ENCODE results near the gene ATCAY.

ATCAY gene

DNA sequence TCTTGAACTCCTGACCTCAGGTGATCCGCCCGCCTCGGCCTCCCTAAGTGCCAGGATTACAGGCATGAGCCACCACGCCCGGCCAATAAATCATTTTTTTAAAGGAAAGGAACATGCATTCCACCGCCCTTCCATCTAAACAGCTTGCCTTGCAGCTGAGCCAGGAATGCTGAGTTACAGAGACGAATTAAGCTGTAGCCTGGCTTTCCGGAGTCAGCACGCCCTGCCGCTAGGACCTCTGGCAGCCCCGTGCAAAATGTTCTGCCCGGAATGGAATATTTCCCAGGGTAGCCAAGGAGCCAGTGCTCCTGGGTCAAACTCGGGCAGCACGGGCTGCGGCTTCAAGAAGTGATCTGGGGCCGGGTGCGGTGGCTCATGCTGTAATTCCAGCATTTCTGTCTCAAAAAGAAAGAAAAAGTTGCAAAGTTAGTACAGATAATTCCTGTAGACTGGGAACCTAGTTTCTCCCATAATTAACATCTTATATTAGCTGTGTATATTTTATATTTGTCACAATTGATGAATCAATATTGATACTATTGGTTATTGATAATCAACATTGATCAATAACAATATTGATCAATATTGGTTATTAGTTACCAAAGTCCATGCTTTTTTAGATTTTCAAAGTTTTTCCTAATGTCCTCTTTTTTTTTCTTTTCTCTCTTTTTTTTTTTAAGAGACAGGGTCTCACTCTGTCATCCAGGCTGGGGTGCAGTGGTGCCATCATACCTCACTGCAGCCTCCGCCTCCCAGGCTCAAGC lies 19.2 kb downstream of the ATCAY start:
- DNase-seq, result no peak
- in situ Hi-C loops (cut with HindIII; ENCODE audit: low pct_ligation_motif_present, low sequenced_read_pairs), result no loop called here
- no peak overlapping the region for H3K27ac ChIP-seq
- no peaks in the 10 kb centered on the region for H3K27me3 ChIP-seq (replicated peaks)
- TF ChIP-seq, protein P1, sequence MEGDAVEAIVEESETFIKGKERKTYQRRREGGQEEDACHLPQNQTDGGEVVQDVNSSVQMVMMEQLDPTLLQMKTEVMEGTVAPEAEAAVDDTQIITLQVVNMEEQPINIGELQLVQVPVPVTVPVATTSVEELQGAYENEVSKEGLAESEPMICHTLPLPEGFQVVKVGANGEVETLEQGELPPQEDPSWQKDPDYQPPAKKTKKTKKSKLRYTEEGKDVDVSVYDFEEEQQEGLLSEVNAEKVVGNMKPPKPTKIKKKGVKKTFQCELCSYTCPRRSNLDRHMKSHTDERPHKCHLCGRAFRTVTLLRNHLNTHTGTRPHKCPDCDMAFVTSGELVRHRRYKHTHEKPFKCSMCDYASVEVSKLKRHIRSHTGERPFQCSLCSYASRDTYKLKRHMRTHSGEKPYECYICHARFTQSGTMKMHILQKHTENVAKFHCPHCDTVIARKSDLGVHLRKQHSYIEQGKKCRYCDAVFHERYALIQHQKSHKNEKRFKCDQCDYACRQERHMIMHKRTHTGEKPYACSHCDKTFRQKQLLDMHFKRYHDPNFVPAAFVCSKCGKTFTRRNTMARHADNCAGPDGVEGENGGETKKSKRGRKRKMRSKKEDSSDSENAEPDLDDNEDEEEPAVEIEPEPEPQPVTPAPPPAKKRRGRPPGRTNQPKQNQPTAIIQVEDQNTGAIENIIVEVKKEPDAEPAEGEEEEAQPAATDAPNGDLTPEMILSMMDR (IDR thresholded peaks at IDR 0.05; ENCODE audit: low read depth, low read length, missing control alignments), result no peak
- no peak overlapping the region for H3K4me3 ChIP-seq (ENCODE audit: low read depth, low read length)
- H3K36me3 ChIP-seq (replicated peaks), result no peaks in the 10 kb centered on the region

DNA sequence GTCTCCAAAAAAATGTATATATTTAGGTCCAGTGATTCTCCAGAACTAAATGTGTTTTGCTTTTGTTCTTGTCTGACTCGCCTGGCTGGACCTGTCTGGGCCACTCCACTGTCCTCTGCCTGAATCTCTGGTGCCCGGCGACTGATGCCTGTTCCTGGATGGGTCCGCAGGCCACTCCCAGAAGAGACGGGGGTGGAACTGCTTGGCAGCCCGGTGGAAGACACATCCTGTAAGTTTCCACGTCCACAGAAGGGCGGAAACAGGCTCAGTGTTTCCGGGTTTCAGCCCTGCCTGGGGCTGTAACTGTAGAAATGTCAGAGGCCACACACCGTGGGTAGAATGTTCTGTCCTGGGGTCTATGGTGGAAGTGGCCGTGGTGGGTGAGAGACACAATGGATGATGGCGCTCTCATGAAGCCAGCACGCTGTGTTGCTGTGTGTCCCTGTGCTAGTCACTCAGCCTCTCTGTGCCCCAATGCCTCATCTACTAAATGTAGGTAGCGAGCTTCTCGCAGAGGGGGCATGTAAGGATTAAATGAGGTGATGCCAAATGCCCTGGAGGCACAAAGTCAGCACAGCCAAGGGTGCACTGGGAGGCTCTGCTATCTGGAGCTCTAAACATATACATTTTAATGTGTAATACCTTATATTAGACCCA lies 22.0 kb downstream of the ATCAY start:
- TF ChIP-seq, protein P1 (IDR thresholded peaks at IDR 0.05; ENCODE audit: low read depth, low read length, missing control alignments), result no peak
- Histone ChIP-seq H3K27me3 (replicated peaks) (no peaks in the 10 kb centered on the region), H3K36me3 (replicated peaks) (no peaks in the 10 kb centered on the region), H3K4me3 (ENCODE audit: low read depth, low read length) (no peak overlapping the region), H3K27ac (no peak overlapping the region)
- DNase-seq, result no peak
- in situ Hi-C loops (cut with HindIII; ENCODE audit: low pct_ligation_motif_present, low sequenced_read_pairs), result no loop called here

DNA sequence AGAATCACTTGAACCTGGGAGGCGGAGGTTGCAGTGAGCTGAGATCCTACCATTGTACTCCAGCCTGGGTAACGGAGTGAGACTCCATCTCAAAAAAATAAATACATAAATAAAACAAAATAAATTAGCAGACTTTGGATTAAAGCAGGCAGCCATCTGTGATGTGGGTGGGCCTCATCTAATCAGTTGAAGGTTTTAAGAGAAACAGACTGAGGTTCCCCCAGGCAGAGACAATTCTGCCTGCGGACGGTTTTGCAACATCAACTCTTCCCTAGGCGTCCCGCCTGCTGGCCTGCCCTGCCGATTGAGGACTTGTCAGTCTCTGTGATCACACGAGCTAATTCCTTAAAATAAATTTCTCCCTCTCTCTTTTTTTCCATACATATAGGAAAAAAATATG lies 23.7 kb downstream of the ATCAY start:
- no peak overlapping the region for H3K4me3 ChIP-seq (ENCODE audit: low read depth, low read length)
- H3K36me3 ChIP-seq (replicated peaks), result no peaks in the 10 kb centered on the region
- TF ChIP-seq, protein P1 (IDR thresholded peaks at IDR 0.05; ENCODE audit: low read depth, low read length, missing control alignments), result no peak
- H3K27ac ChIP-seq, result no peak overlapping the region
- no peak for DNase-seq
- H3K27me3 ChIP-seq (replicated peaks), result no peaks in the 10 kb centered on the region
- in situ Hi-C loops (cut with HindIII; ENCODE audit: low pct_ligation_motif_present, low sequenced_read_pairs), result no loop called here

DNA sequence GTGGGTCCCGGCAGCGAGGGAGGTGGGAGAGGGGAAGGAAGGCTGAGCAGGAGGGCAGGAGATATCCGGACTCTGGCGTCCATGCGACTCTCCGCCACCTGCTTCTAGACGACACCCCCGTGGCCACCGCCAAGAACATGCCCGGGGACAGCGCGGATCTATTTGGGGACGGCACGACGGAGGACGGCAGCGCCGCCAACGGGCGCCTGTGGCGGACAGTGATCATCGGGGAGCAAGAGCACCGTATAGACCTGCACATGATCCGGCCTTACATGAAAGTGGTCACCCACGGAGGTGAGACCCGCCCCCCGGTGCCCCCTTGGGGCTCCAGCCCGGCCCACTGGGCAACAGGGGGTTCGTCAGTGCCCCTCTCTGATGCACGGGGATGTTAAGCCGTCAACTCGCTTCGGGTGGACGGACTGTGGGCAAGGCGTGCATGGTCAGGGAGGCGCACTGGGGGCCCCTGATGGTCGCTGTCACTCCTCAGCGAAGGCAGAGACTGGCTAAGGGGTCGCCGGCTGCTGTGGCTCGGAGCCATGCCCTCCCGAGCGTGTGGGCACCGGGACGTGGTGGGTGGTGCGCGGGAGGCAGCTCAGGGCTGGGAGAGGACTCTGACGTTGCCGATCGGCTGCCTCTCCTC lies 27.3 kb downstream of the ATCAY start:
- Histone ChIP-seq H3K27me3 (replicated peaks) (no peaks in the 10 kb centered on the region), H3K36me3 (replicated peaks) (no peaks in the 10 kb centered on the region), H3K4me3 (ENCODE audit: low read depth, low read length) (no peak overlapping the region), H3K27ac (no peak overlapping the region)
- TF ChIP-seq, protein P1 (IDR thresholded peaks at IDR 0.05; ENCODE audit: low read depth, low read length, missing control alignments), result no peak
- DNase-seq, result no peak
- in situ Hi-C loops (cut with HindIII; ENCODE audit: low pct_ligation_motif_present, low sequenced_read_pairs), result no loop called here

DNA sequence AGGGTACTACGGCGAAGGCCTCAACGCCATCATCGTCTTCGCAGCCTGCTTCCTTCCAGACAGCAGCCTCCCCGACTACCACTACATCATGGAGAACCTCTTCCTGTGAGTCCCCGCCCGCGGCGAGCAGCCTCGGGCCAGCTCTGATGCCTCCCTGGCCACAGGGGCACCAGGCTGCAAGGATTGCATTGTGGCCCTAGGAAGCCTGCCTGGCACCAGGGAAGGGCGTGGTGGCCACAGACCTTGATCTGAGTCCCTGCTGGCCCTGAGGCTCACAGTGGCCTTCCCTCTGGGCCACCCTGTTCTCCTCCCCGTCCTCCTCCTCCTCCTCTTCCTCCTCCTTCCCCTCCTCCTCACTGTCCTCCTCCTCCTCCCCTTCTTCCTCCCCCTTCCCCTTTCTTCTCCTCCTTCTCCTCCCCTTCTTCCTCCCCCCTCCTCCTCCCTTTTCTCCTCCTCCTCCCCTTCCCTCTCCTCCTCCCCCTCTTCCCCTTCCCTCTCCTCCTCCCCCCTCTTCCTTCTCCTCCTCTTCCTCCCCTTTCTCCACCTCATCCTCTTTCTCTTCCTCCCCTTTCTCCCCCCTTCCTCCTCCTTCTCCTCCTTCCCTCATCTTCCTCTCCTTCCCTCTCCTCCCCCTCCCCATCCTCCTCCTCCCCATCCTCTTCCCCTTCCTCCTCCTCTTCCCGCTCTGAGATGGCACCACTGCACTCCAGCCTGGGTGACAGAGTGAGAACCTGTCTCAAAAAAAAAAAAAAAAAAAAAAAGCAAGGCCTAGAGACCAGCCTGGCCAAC lies 28.0 kb downstream of the ATCAY start:
- H3K36me3 ChIP-seq (replicated peaks), result no peaks in the 10 kb centered on the region
- H3K4me3 ChIP-seq (ENCODE audit: low read depth, low read length), result no peak overlapping the region
- TF ChIP-seq, protein P1 (IDR thresholded peaks at IDR 0.05; ENCODE audit: low read depth, low read length, missing control alignments), result no peak
- H3K27ac ChIP-seq, result no peak overlapping the region
- no peaks in the 10 kb centered on the region for H3K27me3 ChIP-seq (replicated peaks)
- DNase-seq, result no peak
- in situ Hi-C loops (cut with HindIII; ENCODE audit: low pct_ligation_motif_present, low sequenced_read_pairs), result no loop called here
